NCI-H1105 (cell line): ENCODE results near the gene RSPO1.

Experiments used
- DNase-seq: peaks from one replicate; lab custom pipeline; 2025; lab: John Stamatoyannopoulos, UW

RSPO1 gene

DNA sequence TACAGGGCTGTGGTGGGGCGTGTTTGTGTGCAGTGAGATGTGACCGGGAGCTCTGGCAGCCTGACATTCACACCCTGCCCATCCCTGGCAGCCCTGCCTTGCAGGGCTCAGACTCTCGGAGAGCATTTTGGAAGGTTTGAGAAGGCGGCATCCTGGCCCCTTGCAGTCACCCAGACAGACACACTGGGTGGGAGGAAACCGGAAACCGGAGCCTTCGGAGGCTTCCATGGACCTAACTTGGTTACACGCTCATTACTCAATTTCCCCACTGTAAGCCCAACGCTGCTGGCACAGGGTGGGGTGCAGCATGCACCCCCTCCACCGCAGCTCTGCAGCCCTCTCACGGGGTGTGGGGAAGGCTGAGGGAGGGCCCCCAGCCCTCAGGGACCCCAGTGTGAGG lies 22.2 kb upstream of the RSPO1 start:
- no peak for DNase-seq

- no peak for DNase-seq
Measured at GRCh38 chr1:37656026-37656425, 21.3 kb upstream of the RSPO1 start.

DNA sequence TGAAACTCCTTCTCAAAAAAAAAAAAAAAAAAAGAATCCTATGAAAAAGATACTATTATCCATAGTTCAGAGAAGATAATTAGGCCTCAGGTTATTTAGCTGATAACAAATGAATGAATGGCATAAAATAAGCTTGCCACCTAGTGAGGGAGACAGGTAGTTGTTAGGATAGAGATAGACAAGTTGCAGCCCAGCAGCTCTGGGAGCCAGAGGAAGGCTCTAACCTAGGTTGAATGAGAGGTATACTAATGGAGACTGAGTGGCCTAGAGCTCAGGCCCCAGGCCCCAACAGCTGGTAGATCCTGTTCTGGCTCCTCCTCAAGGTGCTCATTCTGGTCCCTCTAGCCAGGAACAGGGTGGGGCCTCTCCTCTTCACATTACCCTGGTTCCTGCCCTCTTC lies 20.6 kb upstream of the RSPO1 start:
- no peak for DNase-seq

DNA sequence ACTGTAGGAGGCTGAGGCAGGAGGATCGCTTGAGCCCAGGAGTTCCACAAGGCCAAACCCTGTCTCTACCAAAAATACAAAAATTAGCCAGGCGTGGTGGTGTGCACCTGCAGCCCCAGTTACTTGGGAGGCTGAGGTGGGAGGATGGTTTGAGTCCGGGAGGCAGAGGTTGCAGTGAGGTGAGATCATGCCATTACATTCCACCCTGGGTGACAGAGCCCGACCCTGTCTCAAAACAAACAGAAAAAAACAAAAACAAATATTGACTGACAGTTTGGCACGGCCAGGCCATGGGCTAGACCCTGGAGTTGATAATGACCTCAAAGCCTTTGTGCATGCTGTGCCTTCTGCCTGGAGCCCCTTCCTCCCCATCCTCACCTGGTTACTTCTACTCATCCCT lies 19.2 kb upstream of the RSPO1 start:
- no peak for DNase-seq

DNA sequence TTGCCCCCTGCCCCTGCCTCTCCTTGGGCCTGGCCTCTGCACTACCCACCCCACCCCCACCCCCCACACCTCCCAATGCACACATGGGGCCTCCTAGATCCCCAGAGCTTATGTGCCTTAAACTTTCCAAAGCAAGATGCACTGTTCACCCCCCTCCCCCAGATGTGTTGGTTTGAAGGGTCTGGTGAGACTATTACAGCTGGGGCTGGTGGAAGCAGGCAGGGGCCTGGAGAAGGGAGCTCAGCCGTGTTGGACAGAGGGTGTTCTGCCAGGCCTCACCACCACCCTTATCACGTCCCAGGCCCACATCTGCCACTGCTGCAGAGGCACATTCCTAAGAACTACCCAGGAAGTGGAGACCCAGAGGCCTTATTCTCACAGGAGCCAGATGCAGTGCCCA lies 18.3 kb upstream of the RSPO1 start:
- DNase-seq, result no peak

- DNase-seq, result no peak
Measured at GRCh38 chr1:37651803-37652202, 17.1 kb upstream of the RSPO1 start.

- DNase-seq, result no peak
Measured at GRCh38 chr1:37650721-37651120, 16.0 kb upstream of the RSPO1 start.

GRCh38 chr1:37650173-37650572 lies 15.5 kb upstream of the RSPO1 start:
- no peak for DNase-seq

DNA sequence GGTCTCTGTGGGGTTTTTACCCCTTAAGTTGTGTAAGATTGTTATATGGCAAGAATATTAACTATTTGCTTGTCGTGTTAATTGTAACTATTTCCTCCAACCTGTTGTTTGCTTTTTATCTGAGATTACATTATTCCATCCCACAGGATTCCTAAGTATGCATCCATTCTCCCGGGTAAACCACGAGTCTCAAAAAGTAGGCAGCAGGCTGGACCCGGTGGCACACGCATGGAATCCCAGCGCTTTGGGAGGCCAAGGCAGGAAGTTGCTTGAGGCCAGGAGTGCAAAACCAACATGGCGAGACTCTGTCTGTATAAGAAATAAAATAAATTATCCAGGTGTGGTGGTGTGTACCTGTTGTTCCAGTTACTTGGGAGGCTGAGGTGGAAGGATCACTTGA lies 12.6 kb upstream of the RSPO1 start:
- DNase-seq, result no peak

DNA sequence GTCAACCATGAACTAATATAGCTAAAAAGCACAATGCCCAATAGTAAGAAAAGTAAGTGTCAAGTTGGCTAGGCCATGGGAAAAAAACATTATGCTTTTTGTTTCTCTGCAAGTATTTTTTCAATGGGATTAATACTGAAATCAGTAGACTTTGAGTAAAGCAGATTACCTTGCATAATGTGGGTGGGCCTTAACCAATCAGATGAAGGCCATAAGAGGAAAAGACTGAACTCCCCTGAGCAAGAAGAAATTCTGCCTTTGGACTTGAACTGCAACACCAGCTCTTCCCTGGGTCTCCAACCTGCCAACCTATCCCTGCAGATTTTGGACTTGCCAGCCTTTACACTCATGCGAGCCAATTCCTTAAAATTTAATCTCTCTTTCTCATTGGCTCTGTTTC lies 6.4 kb upstream of the RSPO1 start:
- DNase-seq, result no peak

DNA sequence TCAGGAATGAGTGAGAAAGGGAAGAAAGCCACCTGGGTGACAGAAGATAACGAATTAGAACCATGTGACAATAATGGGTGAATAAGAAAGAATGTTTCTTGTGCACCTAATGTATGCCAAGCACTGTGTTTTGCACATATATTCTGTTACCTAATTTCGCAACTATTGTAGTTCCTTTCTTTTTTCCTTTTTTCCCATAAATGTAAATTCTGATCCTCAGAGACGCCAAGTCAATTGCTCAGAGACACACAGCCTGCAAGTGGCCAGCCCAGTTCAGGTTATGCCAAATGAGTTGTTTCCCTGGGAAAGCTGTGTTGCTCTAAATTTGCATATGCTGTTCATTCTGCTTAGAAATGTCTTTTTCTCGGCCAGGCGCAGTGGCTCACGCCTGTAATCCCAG lies 1.7 kb upstream of the RSPO1 start:
- DNase-seq, result no peak

DNA sequence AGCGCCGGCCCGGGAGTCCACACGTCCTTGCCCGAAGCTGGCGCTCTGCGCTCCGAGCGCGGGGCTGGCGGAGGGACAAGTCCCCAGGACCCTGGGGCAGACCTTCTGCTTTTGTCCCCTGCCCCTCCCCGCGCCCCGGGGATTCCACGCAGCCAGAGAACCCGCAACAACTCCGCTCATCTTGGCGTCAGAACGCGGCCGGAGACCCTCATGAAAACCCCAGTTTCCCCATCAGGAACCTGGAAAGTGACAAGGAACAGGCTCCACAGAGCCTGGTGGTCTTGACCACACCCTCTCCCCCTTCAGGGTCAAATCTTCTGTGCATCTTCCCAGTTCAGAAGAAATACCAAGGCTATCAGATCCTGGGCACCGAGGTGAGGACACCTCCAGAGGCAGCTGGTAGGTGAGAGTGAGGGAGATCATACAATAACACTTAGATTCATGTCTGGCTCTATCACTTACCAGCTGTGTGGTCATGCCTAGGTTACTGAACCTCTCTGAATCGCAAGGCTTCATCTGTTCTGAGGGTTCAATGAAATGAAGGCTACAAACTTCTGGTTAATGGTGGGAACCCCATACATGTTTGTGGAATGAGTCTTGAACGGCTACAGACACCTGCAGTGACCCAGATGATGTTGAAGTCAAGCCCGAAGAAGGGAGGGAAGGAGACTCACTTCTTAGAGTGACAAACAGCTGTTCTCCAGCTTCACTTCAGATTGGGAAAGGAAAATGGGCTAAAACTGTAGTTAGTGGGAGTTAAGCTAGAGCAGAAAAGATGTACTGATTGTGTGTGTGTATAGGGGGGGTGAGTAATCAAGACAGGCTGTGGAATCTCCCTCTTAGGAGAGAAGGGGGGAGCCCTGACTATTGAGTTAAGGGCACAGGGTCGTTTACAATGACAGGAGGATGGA lies 555 bp upstream of the RSPO1 start:
- DNase-seq, result no peak

DNA sequence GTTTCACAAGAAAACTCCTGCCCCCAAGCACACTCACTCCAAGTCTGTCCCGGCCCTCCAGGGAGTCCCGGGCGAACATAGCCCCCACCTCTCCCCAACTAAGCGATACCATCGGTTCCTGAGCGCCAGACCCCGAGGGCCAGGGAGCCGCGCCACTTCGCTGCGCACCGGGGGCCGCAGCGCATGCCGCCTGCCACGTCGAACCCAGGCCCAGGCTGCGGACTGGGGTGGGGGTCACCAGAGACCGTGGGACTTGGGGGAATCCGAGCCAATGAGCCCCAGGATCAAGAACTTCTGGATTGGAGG lies 801 bp downstream of the RSPO1 start:
- DNase-seq, result no peak

DNA sequence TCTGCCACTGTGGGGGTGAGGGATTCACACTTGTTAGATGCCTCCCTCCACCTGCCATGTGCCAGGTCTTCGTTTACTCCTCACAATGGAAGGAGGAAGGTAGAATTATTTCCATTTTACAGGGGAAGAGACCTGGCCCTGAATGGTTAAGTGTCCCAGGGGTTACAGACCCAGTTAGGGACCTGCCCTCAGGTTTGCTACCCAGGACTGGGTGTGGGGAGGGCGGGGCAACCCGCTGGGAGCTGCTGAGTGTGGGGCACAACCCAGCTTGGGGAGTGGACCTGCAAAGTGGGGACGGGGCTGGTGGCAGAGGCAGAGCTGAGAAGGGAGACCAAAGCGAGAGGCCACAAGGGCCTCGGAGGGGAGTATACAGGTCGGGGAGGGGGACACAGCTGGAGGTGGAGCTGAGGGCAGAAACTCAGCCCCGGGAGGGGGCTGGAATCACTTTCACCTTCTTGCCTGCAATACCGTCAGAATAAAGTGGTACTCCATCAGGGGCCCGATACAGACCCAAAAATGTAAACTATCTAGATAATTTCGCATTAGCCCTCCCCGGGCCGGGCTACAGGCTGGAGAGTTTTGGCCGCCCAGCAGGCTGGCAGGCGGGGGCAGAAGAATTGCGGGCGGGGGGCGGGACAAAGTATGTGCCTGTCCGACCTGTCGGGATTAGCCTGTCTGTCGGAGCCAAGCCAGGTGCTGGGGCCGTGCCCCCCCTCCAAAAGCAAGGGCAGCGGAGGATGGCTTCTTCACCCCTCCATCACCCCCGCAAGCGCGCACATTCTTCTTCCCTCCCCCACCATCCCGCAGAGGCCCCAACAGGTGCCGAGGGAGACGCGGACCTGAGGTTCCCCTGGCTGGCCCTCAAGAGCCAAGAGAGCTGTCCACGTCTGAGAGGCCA lies 1.4 kb downstream of the RSPO1 start:
- no peak for DNase-seq

DNA sequence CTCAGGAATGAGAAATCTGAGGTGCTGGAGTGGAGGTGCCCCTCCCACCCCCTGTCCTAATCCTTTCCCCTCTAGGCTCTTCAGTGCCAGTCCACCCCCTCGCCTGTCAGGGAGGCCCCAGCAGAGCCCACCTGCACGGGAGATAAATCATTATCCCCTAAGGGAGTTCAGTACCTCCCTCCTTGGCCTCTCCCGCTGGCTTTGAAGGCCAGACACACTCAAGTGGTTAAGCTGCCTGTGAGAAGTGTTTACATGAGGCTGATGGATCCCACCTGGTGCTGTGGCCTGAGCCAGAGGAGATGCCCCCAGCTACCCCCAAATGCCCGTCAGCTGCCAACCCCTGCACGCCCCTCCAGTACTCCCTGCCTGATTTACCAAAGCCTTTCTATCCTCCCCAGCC lies 3.7 kb downstream of the RSPO1 start:
- no peak for DNase-seq

- DNase-seq, result no peak
Measured at GRCh38 chr1:37630426-37631028, 4.2 kb downstream of the RSPO1 start.

DNA sequence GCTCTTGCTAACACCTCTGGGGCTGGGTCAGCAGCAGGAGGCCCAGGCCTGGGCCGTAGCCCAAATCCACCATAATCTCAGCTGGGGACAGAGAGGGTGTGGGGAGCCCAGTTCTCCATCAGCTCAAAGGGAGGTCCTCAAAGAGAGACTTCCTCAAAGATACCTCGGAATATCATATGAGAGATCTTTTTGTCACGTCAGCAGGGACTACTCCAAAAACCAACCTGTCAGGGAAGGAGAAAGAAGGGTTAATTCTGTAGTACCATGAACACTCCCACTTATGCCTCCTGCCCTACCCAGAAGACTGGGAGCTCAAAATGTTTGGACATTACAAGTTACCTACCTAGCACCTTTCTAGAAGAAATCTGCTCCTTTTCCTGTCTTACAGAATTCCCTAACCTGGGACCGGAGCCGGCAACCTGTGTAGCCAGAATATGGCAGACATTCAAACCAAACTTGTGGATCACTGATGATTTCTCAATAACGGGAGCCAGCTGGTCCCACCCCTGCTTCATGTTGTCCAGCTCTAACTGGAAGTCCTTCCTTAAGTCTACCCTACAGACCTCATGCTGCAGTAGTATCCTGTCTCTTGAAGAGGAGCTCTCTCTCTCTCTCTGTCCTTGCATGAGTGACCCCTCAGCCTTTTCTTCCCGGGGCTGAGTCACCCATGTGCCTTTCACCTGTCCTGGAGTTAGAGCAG lies 4.8 kb downstream of the RSPO1 start:
- DNase-seq, result no peak

DNA sequence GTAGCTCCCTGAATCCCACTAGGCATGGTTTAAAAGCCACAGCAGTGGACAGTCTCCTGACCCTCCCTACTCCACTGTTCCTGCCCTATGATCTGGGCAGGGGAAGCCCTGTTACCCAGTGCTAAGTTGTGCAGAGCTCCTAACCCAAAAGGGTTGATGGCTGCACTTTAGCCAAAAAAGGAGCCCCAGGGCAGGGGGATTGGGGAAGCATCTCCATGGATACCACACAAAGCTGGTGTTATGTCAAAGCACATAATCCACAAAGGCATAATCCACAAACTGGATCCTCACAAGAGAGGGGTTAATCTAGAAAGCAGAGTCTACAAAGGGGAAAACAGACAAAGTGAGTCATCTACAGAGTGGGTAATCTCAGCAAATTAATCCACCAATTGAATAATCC lies 5.7 kb downstream of the RSPO1 start:
- no peak for DNase-seq

- no peak for DNase-seq
Measured at GRCh38 chr1:37628026-37628556, 6.6 kb downstream of the RSPO1 start.

GRCh38 chr1:37622131-37622530 lies 12.6 kb downstream of the RSPO1 start:
- no peak for DNase-seq

GRCh38 chr1:37621326-37621870 lies 13.3 kb downstream of the RSPO1 start:
- no peak for DNase-seq

DNA sequence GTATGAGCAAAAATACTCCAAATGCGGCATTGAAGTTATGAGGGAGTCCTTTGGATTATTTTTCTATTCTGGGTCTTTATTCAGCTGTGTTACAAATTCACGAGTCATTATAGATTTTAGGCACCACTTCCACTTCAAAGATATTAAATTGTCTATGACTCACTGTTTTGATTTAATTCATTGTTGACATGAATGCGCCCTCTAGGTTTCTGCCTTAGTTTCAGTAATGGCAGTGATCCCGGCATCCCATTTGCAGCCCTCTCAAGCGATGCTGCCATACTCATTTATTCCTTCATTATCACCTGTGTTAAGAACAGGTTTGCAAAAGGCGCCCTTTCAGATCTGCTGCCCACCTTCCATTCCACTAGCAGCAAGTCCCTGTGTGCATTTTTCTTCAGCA lies 14.0 kb downstream of the RSPO1 start:
- DNase-seq, result no peak
